Activated naive CD8-positive, alpha-beta T cell (primary cell): ENCODE results near the gene SERPINA12.

ENCODE experiments used
- H3K27ac Mint-ChIP-seq: one replicate; pipeline ENCODE4 v1.8.0; 2021; ENCODE audit warnings: mixed read lengths
- H3K27me3 Mint-ChIP-seq: one replicate; pipeline ENCODE4 v1.8.0; 2021; ENCODE audit warnings: mixed read lengths
- H3K36me3 Mint-ChIP-seq: one replicate; pipeline ENCODE4 v1.8.0; 2021; ENCODE audit warnings: mixed read lengths
- H3K4me1 Mint-ChIP-seq: one replicate; pipeline ENCODE4 v1.8.0; 2021; ENCODE audit warnings: low read depth, mixed read lengths
- H3K4me3 Mint-ChIP-seq: one replicate; pipeline ENCODE4 v1.8.0; 2021; ENCODE audit warnings: mild to moderate bottlenecking, mixed read lengths
- H3K9me3 Mint-ChIP-seq: one replicate; pipeline ENCODE4 v1.8.0; 2021; ENCODE audit warnings: low read depth, mixed read lengths

Gene SERPINA12

DNA sequence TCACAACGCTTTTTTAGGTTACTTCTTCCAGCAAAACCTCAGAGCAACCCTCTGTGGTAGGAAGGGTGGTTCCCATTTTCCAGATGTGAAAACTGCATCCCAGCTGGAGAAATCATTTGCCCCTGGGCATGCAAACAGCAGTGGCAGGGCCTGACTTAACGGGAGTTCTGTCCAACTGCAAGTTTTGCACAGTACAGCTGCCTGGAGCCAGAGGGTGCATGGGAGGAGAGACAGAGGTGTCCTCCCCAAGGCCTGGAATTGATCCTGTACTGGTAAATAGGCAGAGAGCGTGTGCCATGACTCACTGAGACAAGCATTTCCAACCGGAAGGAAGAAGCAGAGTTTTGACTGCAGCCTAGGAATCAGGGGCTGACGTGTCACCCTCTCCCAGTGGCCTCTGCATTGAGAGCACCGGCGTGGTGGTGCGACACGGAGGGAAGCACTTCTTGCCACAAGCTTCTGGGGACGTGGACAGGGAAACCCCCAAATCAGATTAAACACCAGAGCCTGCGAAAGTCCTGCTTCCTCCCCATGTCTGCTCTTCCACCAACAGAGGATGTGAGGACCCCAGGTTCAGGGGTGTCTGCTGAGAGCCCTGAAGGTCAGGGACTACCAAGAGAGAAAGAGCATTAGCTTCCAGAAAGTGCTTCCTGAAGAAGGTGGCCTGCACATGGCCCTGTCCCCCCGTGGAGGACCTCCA, 33.0 kb upstream of the SERPINA12 start:
- Mint-ChIP-seq H3K27me3 (peaks cover 13% of the 10 kb centered on the region), H3K36me3 (no peaks in the 10 kb centered on the region), H3K4me1 (no peaks in the 10 kb centered on the region), H3K4me3 (no peak overlapping the region), H3K27ac (no peak overlapping the region), H3K9me3 (peaks cover 4% of the 10 kb centered on the region)

DNA sequence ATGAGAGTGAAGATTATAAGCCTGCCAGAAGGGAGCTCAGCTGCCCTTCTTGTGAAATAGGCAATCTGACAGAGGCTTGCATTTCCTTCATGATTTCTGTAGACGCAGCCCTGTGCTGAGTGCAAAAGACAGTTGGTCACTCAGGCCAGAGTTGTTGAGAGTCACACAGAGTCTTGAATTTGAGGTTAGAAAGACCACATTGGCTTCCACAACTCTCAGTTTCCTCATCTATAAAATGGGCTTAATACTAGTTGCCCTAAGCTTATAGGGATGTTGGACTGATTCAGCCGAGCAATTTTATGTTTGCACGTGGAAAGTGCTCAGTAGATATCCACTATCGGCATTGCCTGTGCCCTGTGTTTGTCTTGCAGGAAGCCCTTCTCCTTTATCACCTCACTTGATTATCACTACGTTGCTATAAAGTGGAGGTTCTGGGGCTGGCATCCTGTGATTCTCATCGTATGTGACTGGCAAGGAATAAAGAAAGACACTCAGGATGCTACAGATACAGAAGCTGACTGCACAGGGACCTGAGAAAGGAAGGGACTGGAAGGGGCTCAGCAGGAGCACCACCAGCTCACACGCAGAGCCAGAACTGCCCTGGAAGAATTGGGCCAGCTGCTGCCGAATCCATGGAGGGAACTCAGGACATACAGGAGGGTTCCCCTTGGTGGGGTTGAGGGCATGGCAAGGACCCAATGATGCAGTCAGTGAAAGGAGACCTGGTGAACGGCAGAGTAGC, 32.1 kb upstream of the SERPINA12 start:
- H3K27me3 Mint-ChIP-seq: peaks cover 13% of the 10 kb centered on the region

DNA sequence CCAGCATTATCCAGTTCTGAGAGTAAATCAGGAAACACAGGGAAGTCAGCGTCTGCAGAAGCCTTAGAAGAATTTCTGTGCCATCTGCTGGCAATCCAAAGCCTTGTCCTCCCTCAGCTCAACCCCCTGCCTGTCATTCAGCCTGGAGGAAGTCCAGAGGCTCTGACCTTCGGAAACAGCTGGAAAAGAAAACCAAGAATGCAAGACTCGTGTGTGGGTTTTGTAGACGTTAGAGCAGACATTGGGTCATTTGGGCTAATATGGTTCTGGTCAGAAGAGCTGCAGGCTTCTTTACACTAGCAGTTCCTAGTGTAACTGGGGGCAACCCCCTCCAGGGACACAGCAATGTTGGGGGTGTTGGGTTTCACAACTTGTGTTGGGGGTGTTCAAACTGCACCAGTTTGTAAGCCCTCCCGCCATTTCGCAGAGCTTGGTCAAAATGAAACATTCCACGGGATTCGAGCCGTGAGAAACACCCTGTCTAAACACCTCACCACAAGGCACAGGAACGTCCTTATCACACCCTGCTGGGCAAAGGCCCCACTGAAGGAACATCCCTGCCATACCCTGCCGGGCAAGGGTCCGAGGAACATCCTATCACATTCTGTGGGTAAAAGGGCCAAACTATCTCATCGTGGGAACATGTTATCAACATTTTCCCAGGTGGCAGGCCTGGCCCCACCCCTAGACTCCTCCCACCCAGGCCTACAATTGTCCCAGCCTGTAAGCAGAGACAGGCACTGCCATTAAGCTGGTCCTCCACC, 30.9 kb upstream of the SERPINA12 start:
- Mint-ChIP-seq H3K4me1 (no peaks in the 10 kb centered on the region), H3K9me3 (no peaks in the 10 kb centered on the region), H3K36me3 (no peaks in the 10 kb centered on the region), H3K4me3 (no peak overlapping the region), H3K27ac (no peak overlapping the region), H3K27me3 (peaks cover 8% of the 10 kb centered on the region)

More for the DNA sequence above, 32.1 kb upstream of the SERPINA12 start:
- Mint-ChIP-seq H3K9me3 (no peaks in the 10 kb centered on the region), H3K4me3 (no peak overlapping the region), H3K27ac (no peak overlapping the region), H3K4me1 (no peaks in the 10 kb centered on the region), H3K36me3 (no peaks in the 10 kb centered on the region)

DNA sequence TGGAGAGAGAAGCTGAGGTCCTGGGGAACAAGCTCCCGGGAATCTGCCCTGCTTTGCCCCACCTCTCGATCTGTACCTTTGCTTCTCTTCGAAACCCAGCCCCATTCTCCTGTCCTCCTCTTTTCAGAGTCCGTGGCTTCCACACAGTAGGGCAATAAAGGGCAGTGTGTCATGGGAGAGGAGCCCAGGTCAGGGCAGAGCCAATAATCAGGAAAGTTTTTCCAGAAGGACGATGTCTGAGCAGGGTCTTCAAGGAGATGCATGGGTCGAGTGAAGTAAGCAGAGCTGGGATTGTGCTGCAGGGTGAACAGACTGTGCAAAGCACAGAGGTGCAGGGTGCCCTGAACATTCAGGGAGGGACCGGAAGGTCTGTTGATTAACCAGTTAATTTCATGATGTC, 29.9 kb upstream of the SERPINA12 start:
- H3K9me3 Mint-ChIP-seq: no peaks in the 10 kb centered on the region
- H3K27me3 Mint-ChIP-seq: peaks cover 8% of the 10 kb centered on the region
- no peak overlapping the region for H3K4me3 Mint-ChIP-seq
- no peak overlapping the region for H3K27ac Mint-ChIP-seq
- H3K4me1 Mint-ChIP-seq: no peaks in the 10 kb centered on the region
- H3K36me3 Mint-ChIP-seq: no peaks in the 10 kb centered on the region

DNA sequence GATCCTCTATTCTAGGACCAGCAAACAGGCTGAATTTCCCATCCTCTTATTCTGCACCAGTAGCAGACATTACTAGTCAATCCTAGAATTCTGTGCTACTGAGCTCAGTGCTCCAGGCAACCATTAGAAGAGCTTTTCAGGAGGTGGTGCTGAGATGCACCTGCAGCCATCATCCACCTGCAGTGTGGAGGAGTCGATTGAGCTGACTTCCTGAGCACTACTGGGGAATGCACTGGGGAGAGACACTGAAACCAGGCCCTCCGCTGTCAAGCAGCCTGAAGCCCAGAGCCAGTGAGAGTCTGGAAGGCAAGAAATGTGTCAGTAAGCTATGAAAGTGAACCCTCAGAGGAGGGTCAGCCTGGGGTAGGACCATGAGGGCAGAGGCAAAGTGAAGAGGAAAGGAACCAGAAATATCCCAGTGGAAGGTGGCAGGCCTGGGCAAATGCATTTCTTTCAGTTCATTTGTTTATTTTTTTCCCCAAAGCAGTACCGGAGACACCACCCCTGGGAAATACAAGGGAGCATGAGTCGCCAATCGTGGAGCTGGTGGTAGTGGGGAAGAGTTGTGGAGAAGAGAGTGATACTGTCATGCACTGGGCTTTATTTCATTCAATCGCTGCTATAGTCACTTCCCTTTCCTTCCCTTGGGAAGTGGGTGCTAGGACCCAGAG, 28.9 kb upstream of the SERPINA12 start:
- H3K27ac Mint-ChIP-seq: peak overlapping the region; percentile 5
- no peak overlapping the region for H3K4me3 Mint-ChIP-seq
- H3K36me3 Mint-ChIP-seq: no peaks in the 10 kb centered on the region
- peaks cover 10% of the 10 kb centered on the region for H3K27me3 Mint-ChIP-seq
- H3K9me3 Mint-ChIP-seq: peaks cover 2% of the 10 kb centered on the region
- no peaks in the 10 kb centered on the region for H3K4me1 Mint-ChIP-seq

DNA sequence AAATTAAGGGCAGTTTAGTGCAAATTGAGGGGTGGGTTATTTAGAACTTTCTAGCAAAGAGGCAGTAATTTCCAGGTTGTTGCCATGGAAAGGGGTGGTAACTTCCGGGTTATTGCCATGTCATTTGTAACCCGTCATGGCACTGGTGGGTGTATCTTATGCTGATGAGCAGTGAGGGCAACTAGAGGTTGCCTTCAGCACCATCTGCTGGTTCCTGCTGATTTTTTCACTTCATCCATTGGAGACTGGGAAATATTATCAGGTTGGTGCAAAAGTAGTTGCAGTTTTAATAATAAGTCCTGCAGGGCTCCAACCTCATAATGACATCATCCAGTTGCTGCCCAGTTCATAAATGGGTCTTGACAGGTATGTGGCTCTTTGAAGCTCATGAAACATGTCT, 27.6 kb upstream of the SERPINA12 start:
- peaks cover 3% of the 10 kb centered on the region for H3K9me3 Mint-ChIP-seq
- H3K4me3 Mint-ChIP-seq: no peak overlapping the region
- H3K27me3 Mint-ChIP-seq: peaks cover 12% of the 10 kb centered on the region
- no peaks in the 10 kb centered on the region for H3K36me3 Mint-ChIP-seq
- no peak overlapping the region for H3K27ac Mint-ChIP-seq
- H3K4me1 Mint-ChIP-seq: no peaks in the 10 kb centered on the region

DNA sequence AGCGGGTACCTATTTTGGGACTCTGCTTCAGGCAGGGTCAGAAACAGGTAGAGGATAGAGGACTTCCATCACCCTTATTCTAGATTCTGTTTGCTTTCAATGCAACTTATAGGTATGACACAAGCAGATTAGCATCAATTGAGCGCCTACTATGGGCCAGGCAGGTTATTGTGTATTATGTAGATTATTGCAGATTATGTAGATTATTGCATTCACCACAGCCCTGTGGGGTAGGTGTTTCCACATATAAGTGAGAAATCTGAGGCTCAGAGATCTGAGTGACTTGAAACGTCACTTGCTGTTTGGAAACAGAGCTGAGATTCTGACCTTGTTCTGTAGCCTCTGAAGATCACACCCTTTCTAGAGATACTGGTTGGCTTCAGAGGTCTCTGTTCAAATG, 26.2 kb upstream of the SERPINA12 start:
- no peaks in the 10 kb centered on the region for H3K4me1 Mint-ChIP-seq
- H3K9me3 Mint-ChIP-seq: peaks cover 3% of the 10 kb centered on the region
- no peaks in the 10 kb centered on the region for H3K36me3 Mint-ChIP-seq
- no peak overlapping the region for H3K27ac Mint-ChIP-seq
- no peak overlapping the region for H3K4me3 Mint-ChIP-seq
- peaks cover 12% of the 10 kb centered on the region for H3K27me3 Mint-ChIP-seq

DNA sequence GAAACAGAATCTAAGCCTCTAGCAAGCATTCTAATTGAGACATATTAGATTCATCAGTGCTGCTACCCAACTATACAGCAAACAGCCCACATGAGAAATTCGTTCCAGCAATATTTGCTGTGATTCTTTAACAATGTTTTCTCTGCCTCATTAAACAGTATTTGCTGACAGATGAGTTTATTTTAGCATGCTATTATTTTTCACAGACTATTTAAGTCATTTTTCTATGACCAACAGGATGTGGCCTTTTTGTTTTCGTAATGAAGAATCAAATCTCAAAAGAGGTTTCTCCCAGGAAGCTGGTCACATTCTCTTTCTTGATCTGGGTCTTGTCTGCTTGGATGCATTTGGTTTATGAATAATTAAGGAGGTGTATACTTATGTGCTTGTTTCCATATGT, 23.2 kb upstream of the SERPINA12 start:
- H3K36me3 Mint-ChIP-seq: no peaks in the 10 kb centered on the region
- no peaks in the 10 kb centered on the region for H3K4me1 Mint-ChIP-seq
- no peak overlapping the region for H3K27ac Mint-ChIP-seq
- peaks cover 3% of the 10 kb centered on the region for H3K9me3 Mint-ChIP-seq
- H3K4me3 Mint-ChIP-seq: no peak overlapping the region
- H3K27me3 Mint-ChIP-seq: peaks cover 4% of the 10 kb centered on the region

DNA sequence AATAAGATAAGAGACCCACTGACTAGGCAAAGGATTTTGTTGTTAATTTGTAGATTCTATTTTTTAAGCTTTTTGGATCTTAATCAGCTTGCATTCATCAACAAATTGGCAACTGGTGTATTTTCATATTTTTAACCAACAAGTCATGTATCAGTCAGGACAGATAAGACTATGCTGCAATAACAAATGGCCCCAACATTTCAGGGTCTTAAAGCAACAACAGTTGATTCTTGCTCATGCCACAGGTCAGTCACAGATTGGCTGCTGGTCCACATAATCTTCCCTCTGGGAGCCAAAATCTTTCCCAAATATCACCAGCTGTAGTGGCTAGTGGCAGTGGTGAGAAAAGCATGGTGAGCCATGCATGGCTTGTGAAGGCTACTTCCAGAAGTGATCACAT, 21.9 kb upstream of the SERPINA12 start:
- Mint-ChIP-seq H3K4me1 (no peaks in the 10 kb centered on the region), H3K9me3 (peaks cover 3% of the 10 kb centered on the region), H3K27ac (no peak overlapping the region), H3K27me3 (peaks cover 4% of the 10 kb centered on the region), H3K4me3 (no peak overlapping the region), H3K36me3 (no peaks in the 10 kb centered on the region)

DNA sequence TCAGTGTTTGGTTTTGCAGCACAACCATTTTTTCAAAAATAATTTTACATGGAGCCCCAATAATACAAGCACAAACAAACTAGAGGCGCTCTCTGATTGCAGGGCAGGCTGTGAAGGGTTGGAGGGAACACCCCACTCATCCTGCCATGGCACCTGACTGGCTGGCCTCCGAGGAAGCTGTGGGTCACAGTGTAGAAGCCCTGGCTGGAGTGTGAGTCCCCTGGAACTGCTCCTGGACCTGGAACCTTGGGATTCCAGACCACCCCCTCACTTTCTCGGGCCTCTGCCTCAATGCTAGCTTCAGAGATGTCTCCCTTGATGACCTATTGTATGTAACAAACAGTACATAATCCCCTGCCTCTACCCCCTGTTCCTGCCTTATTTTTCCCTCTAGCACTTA, 14.8 kb upstream of the SERPINA12 start:
- H3K36me3 Mint-ChIP-seq: no peaks in the 10 kb centered on the region
- no peak overlapping the region for H3K27ac Mint-ChIP-seq
- H3K27me3 Mint-ChIP-seq: peaks cover 16% of the 10 kb centered on the region
- no peak overlapping the region for H3K4me3 Mint-ChIP-seq
- no peaks in the 10 kb centered on the region for H3K4me1 Mint-ChIP-seq
- peaks cover 5% of the 10 kb centered on the region for H3K9me3 Mint-ChIP-seq

DNA sequence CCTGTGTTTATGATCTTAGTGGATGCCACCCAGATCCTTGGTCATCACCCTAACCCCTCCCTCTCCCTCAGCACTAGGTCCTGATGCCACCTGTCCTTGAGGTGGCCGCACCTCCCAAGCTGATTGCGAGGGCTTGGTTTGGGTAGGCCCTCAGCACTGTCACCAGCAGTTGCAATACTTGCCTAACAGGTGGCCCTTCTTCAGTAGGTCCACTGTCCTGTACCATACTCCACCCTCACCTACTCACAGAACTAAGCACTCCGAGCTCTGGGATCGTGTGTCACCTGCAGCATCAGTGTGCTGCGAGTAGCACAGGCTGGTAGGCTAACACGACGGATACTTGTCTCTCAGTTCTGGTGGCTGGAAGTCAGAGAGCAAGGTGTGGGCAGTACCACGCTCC, 14.0 kb upstream of the SERPINA12 start:
- no peak overlapping the region for H3K27ac Mint-ChIP-seq
- H3K9me3 Mint-ChIP-seq: peaks cover 9% of the 10 kb centered on the region
- no peaks in the 10 kb centered on the region for H3K36me3 Mint-ChIP-seq
- H3K4me3 Mint-ChIP-seq: no peak overlapping the region
- peaks cover 16% of the 10 kb centered on the region for H3K27me3 Mint-ChIP-seq
- no peaks in the 10 kb centered on the region for H3K4me1 Mint-ChIP-seq

DNA sequence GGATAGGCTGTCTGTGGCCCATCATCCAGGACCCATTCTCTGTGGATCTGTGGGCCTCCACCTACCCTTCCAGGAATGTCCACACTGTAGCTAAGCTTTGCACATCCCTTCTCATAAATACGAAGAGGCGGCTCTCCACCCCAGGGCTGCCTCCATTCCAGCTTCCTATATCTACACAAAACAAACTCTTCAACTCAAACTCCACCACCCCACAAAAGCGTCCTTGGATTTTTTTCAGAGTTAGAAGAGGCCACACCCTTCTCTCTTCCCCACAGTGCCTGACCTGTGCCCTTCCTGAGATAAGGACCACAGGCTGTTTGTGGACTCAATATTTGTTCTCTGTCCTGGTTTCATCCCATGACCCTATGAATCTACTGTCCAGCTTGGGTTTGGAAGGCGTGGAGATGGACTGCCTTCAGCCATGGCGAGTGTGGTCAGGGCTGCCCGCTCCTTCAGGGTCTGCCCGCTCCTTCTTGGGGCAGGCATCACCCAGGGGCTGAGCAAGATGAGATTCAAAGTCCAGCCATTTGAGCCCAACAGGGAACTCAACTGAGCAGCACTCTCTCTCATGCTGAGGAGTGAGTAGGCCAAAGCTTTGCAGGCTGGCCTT, 13.0 kb upstream of the SERPINA12 start:
- Mint-ChIP-seq H3K27me3 (peaks cover 16% of the 10 kb centered on the region), H3K4me1 (no peaks in the 10 kb centered on the region), H3K4me3 (no peak overlapping the region), H3K36me3 (no peaks in the 10 kb centered on the region), H3K27ac (no peak overlapping the region), H3K9me3 (peaks cover 9% of the 10 kb centered on the region)

DNA sequence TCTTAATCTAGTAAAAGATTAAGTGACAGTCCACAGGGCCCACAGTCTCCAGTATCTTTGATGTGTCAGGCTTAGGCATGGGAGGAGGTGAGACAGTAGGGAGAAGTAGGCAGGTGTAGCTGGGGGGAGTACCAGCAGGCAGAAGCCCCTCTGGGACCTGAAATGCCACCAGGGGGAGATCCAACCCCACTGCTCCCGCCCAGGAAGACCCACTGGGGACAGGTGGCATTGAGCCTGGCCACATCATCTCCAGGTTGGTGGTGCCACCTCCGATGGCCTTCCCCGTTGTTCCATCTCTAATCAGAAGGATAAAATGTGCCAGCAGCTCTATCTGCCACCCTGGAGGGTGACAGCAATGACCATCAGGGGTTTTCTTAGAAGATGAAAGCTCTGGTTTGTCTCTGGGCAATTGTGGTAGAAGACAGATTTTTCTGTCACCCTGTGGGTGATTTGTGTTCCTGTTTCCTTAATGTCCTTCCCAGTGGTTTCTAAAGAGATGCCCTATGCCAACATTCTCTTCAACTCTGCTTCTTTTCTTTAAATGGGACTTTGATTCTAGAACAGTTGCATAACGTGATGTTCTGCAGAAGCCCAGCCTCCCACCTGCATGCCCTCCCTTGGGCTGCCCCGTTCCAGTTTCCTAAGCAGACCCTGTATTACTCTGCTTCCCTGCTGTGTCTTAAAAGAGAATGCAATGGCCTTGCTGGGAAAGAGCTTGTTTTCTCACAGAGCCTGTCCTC, 12.3 kb upstream of the SERPINA12 start:
- Mint-ChIP-seq H3K4me1 (no peaks in the 10 kb centered on the region), H3K9me3 (peaks cover 9% of the 10 kb centered on the region), H3K36me3 (no peaks in the 10 kb centered on the region)

DNA sequence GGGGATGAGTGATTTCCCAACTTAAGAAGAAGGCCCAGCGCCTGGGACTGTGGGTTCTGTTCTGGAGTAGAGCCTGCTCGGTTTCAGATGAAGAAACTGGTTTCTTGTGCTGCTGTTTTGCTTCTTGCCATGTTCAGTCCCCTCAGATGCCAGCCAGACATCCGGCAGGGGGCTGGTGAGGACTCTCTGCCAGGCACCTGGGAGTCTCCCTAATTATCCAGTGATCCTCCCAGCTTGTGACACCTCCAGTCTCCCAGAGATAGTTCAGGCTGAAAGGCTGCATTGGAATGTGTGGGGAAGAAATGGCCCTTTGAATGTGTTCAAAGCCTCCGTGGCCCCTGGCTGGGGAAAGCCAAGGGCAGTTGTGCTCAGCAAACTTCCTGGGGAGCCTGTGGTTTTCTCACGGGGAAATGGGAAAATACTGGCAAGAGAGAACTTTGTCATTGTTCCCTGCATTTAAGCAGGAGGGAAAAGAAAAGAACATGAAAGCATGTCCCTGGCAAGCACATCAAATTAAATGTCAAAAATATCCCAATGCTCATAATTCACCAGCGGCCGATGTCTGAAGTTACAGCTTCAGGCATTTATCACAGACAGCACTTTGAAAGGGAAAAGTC, 8.5 kb upstream of the SERPINA12 start:
- Mint-ChIP-seq H3K4me1 (no peaks in the 10 kb centered on the region), H3K9me3 (peaks cover 9% of the 10 kb centered on the region), H3K27me3 (peaks cover 5% of the 10 kb centered on the region), H3K36me3 (no peaks in the 10 kb centered on the region), H3K27ac (no peak overlapping the region), H3K4me3 (no peak overlapping the region)

More for the DNA sequence above, 12.3 kb upstream of the SERPINA12 start:
- Mint-ChIP-seq H3K4me3 (no peak overlapping the region), H3K27ac (no peak overlapping the region), H3K27me3 (peaks cover 16% of the 10 kb centered on the region)
